VCaP (cell line): Measurements from ENCODE around the gene ARL8B.

ENCODE experiments used
- H3K27ac ChIP-seq: fragments of 450-650 bp; 2 replicates; pipeline ENCODE4 v1.5.1; 2017
- TF ChIP-seq, protein P1 (sequence below): fragments of 450-650 bp; conservative IDR thresholded peaks from 2 replicates; pipeline ENCODE4 v1.5.1; 2017; ENCODE audit warnings: mild to moderate bottlenecking, moderate library complexity

Gene ARL8B

DNA sequence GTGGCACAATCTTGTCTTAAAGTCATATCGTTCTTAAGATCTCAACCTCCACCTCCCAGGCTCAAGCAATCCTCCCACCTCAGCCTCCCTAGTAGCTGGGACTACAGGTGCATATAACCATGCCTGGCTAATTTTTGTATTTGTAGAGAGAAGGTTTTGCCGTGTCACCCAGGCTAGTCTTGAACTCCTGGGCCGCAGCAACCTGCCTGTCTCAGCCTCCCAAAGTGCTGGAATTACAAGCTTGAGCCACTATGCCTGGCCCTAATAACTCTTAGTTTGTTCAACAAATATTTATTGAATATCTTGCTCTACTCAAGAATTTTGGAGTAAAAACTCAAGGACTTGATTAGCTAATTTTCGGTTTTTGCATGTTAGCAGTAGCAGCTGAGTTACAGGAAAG is 46.0 kb downstream of the ARL8B start:
- H3K27ac ChIP-seq, result no peak overlapping the region
- TF ChIP-seq, protein P1, sequence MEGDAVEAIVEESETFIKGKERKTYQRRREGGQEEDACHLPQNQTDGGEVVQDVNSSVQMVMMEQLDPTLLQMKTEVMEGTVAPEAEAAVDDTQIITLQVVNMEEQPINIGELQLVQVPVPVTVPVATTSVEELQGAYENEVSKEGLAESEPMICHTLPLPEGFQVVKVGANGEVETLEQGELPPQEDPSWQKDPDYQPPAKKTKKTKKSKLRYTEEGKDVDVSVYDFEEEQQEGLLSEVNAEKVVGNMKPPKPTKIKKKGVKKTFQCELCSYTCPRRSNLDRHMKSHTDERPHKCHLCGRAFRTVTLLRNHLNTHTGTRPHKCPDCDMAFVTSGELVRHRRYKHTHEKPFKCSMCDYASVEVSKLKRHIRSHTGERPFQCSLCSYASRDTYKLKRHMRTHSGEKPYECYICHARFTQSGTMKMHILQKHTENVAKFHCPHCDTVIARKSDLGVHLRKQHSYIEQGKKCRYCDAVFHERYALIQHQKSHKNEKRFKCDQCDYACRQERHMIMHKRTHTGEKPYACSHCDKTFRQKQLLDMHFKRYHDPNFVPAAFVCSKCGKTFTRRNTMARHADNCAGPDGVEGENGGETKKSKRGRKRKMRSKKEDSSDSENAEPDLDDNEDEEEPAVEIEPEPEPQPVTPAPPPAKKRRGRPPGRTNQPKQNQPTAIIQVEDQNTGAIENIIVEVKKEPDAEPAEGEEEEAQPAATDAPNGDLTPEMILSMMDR, result no peak

DNA sequence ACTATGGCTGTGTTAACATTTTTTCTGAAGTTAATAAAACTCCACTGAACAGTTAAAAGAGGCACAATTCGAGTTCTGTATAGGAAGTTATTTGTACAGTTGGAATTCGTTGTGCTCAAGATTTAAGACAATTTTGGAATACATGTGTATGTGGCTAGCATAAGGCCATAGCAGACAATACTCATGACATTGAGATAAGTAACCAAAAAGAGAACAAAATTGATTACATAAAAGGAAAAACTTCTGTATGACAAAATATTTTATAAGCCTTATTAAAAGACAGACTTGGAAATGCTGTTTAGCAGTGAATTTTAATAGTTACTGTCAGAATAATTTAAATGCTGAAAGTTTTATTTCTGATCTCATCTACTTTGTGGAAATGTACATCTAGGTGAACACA is 47.7 kb downstream of the ARL8B start:
- no peak overlapping the region for H3K27ac ChIP-seq
- TF ChIP-seq, protein P1, result no peak

GRCh38 chr3:5170975-5171374 is 48.9 kb downstream of the ARL8B start:
- H3K27ac ChIP-seq, result no peak overlapping the region
- TF ChIP-seq, protein P1, result no peak

DNA sequence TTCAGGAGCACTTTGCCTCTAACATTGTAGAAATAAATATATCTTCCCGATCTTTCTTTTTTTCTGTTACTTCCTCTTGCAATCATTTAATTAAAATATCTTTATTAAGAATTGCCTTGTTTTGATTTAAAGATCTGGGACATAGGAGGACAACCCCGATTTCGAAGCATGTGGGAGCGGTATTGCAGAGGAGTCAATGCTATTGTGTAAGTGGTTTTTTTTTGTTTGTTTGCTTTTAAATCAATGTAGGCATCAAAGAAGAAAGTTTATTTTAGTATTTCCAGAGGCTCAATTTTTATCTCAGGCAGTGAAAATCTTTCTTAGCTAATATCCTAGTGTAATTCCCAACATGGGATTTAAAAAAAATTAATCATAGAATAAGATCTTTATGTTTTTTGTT is 49.9 kb downstream of the ARL8B start:
- H3K27ac ChIP-seq, result no peak overlapping the region

GRCh38 chr3:5179036-5179435 is 56.9 kb downstream of the ARL8B start:
- peak overlapping the region; percentile 73 for H3K27ac ChIP-seq

More for the DNA sequence above, 49.9 kb downstream of the ARL8B start:
- TF ChIP-seq, protein P1, result no peak

DNA sequence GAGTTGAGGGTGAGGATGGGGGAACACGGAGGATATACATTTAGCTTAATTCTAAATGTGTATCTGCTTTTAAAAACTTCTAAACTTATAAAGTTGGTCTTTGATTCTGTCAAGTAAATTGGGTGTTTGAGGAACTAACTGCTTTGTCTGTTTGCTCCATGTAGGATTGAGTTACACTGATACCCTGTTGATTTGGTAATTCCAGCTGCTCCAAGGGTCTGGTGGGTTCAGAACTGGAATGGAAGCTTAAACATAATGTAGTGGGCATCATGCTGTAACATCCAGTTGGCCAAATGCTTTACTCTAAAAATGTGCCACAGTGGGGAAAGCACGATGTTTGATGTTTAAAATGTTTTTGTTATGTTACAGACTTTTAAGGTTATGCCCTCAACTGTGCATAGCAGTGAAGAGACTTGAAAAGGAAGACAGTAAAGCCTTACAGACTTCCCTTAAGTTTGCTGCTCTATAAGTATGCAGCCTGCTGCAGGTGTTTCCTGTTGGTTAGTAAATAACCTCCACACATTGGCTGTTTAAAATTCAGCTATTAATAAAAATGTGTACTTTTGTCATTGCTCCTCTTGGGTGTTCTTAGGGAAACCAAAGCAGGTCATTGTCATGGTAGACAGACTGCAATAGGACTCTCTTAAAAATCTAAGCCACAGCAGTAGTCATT is 59.5 kb downstream of the ARL8B start:
- H3K27ac ChIP-seq, result peak overlapping the region; percentile 73
- TF ChIP-seq, protein P1, result no peak

GRCh38 chr3:5183714-5184113 is 61.6 kb downstream of the ARL8B start:
- peak overlapping the region; percentile 14; the same call in 1 of the 2 replicates for H3K27ac ChIP-seq

GRCh38 chr3:5184499-5184898 is 62.4 kb downstream of the ARL8B start:
- peak overlapping the region; percentile 14; the same call in 1 of the 2 replicates for H3K27ac ChIP-seq
- TF ChIP-seq, protein P1, result no peak
